Stimulated activated naive CD8-positive, alpha-beta T cell treated with anti-CD3 and anti-CD28 coated beads, Interleukin-15, Interleukin-2, amounts not matched to agents 100 ng/mL and 50 ng/mL, for 24 hours (primary cell): ENCODE data around the gene ZMYM2.
"Not testable (repeated sequence)": the region's sequence is repeated elsewhere in the genome, so short reads cannot be mapped to it uniquely, and the experiment has no call there.

Experiments
- H3K27ac Mint-ChIP-seq: one replicate; pipeline ENCODE4 v1.8.0; 2021; ENCODE audit warnings: mild to moderate bottlenecking, mixed read lengths
- H3K27me3 Mint-ChIP-seq: one replicate; pipeline ENCODE4 v1.8.0; 2021; ENCODE audit warnings: mixed read lengths
- H3K36me3 Mint-ChIP-seq: one replicate; pipeline ENCODE4 v1.8.0; 2021; ENCODE audit warnings: low read depth, mixed read lengths
- H3K4me1 Mint-ChIP-seq: one replicate; pipeline ENCODE4 v1.8.0; 2021; ENCODE audit warnings: low read depth, mixed read lengths
- H3K4me3 Mint-ChIP-seq: one replicate; pipeline ENCODE4 v1.8.0; 2021; ENCODE audit warnings: mild to moderate bottlenecking, mixed read lengths
- H3K9me3 Mint-ChIP-seq: one replicate; pipeline ENCODE4 v1.8.0; 2021; ENCODE audit warnings: mixed read lengths

ZMYM2 gene

DNA sequence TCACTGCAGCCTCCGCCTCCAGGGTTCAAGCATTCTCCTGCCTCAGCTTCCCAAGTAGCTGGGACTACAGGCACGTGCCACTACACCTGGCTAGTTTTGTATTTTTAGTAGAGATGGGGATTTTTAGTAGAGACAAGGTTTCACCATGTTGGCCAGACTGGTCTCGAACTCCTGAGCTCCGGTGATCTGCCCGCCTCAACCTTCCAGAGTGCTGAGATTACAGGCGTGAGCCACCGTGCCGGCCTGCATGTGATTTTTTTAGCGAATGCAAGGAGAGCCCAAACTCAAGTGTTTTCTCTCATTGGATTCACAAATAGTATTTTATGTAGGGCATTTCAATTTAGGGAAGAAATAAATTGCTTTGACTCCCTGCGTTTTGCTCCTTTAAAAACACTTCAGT is 4.4 kb downstream of the ZMYM2 start:
- Mint-ChIP-seq H3K9me3 (no peaks in the 10 kb centered on the region), H3K36me3 (peaks cover 29% of the 10 kb centered on the region), H3K4me1 (peaks cover 59% of the 10 kb centered on the region), H3K27me3 (no peaks in the 10 kb centered on the region), H3K4me3 (no peak overlapping the region), H3K27ac (no peak overlapping the region)

DNA sequence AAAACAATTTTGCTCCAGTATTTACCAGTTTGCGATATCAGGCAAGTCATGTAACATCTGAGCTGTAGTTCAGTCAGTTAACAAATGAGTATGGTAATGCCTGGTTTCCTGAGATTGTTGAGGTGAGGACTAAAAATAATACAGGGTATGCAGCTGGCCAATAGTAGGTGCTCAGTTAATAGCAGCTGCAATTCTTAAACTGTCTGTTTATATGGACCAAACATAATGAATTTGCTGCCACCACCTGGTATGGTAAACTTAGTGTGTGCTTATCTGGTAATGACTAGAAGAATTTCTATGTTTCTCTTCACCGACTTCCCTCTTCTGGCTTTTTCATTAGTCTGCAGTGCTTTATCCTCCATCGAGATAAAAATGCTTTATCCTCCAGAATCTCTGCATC is 9.1 kb downstream of the ZMYM2 start:
- H3K27me3 Mint-ChIP-seq, result no peaks in the 10 kb centered on the region
- H3K27ac Mint-ChIP-seq, result no peak overlapping the region
- H3K36me3 Mint-ChIP-seq, result peaks cover 28% of the 10 kb centered on the region
- H3K4me1 Mint-ChIP-seq, result peaks cover 44% of the 10 kb centered on the region
- H3K4me3 Mint-ChIP-seq, result no peak overlapping the region
- no peaks in the 10 kb centered on the region for H3K9me3 Mint-ChIP-seq

DNA sequence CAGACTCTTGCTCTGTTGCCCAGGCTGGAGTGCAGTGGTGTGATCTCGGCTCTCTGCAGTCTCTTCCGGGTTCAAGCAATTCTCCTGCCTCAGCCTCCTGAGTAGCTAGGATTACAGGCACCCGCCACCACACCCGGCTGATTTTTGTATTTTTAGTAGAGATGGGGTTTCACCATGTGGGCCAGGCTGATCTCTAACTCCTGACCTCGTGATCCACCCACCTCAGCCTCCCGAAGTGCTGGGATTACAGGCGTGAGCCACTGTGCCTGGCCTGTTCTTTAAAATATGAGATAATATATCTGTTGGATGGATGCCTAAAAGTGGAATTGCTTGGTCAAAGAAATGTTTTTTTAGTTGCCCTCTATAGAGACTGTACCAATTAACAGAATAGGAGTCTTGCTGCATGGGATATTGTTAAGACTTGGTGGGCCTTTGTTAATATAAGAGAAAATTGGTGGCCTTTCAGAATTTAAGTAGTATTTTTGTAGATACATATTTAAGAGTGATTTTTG is 16.0 kb downstream of the ZMYM2 start:
- H3K4me3 Mint-ChIP-seq, H3K27me3 Mint-ChIP-seq, H3K27ac Mint-ChIP-seq: not testable (repeated sequence)
- Mint-ChIP-seq H3K36me3 (peaks cover 57% of the 10 kb centered on the region), H3K4me1 (peaks cover 34% of the 10 kb centered on the region), H3K9me3 (peaks cover 10% of the 10 kb centered on the region)

DNA sequence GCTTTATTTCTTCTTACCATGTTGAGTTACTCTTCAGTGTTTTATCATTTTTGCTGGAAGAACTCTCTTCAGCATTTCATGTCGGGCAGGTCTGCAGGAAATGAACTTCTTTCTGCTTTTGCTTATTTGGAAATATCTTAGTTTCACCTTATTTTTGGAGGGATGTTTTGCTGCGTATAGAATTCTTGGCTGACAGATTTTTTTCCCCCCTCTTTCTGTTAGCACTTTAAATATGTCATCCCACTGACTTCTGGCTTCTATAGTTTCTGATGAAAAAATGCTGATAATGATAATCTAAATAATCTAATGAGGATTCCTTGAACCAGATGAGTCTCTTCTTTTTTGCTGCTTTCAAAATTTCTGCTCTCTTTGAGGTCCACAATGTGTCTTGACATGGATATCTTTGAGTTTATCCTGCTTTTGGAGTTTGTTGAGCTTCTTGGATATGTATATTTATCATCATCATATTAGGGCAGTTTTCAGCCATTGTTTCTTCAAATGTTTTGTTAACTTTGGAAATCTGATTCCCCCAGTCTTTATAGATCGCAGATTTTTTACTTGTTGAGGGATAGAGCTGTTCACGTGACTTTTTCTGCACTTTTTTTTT is 20.4 kb downstream of the ZMYM2 start:
- peaks cover 42% of the 10 kb centered on the region for H3K4me1 Mint-ChIP-seq
- H3K36me3 Mint-ChIP-seq, result peaks cover 61% of the 10 kb centered on the region
- H3K27me3 Mint-ChIP-seq, result no peaks in the 10 kb centered on the region
- peaks cover 10% of the 10 kb centered on the region for H3K9me3 Mint-ChIP-seq
- no peak overlapping the region for H3K4me3 Mint-ChIP-seq
- no peak overlapping the region for H3K27ac Mint-ChIP-seq

DNA sequence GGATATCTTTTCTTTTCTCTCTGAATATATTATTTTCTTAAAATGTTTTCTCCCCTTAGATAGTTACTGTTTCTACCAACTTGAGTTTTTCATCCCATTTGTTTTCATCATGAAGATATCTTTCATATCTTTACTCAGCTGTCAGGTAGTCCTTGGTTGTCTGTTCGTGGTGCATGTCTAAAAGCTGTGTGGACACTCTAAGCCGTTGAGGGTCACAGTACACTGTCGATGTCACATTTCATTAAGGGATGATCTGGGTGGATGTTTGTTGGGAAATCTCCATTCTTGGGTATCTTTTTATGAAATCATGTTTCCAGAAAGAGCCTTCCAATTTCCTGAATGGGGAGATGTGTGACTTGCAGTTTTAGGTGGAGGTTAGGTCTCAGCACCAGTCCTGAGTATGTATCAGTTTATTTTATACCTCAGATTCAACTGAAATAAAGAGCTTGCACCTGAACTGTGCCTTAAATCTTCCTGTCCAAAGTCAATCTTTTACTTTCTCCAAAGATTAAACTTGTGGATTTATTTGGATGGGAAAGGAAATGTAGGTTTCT is 23.2 kb downstream of the ZMYM2 start:
- peaks cover 38% of the 10 kb centered on the region for H3K4me1 Mint-ChIP-seq
- H3K27me3 Mint-ChIP-seq, result no peaks in the 10 kb centered on the region
- peaks cover 42% of the 10 kb centered on the region for H3K36me3 Mint-ChIP-seq
- no peak overlapping the region for H3K4me3 Mint-ChIP-seq
- no peak overlapping the region for H3K27ac Mint-ChIP-seq
- peaks cover 10% of the 10 kb centered on the region for H3K9me3 Mint-ChIP-seq

DNA sequence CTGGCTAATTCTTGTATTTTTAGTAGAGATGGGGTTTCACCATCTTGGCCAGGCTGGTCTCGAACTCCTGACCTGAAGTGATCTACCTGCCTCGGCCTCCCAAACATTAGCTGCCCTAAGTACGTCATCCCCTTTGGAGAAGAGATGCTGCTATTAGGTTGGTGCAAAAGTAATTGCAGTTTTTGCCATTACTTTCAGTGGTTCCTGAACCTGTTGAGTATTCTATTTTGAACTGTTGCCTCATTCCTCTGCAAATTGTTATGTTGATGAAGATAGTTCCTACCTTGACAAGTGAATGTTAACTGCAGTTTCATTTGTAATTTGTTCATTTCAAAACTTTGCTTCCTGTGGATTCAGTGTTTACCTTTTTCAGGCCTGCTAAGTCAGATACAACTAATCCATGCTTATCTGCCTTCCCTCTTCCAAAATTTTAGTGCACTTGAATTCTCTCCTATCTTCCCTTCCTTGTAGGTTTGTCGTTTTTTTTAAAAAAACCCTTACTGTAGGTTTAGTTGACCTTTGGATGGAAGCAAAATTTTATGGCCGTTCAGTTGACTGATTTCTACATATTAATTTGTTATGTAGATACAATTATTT is 24.0 kb downstream of the ZMYM2 start:
- H3K27me3 Mint-ChIP-seq, result no peaks in the 10 kb centered on the region
- H3K4me3 Mint-ChIP-seq, result no peak overlapping the region
- no peak overlapping the region for H3K27ac Mint-ChIP-seq
- peaks cover 36% of the 10 kb centered on the region for H3K36me3 Mint-ChIP-seq
- peaks cover 38% of the 10 kb centered on the region for H3K4me1 Mint-ChIP-seq
- H3K9me3 Mint-ChIP-seq, result peaks cover 10% of the 10 kb centered on the region

DNA sequence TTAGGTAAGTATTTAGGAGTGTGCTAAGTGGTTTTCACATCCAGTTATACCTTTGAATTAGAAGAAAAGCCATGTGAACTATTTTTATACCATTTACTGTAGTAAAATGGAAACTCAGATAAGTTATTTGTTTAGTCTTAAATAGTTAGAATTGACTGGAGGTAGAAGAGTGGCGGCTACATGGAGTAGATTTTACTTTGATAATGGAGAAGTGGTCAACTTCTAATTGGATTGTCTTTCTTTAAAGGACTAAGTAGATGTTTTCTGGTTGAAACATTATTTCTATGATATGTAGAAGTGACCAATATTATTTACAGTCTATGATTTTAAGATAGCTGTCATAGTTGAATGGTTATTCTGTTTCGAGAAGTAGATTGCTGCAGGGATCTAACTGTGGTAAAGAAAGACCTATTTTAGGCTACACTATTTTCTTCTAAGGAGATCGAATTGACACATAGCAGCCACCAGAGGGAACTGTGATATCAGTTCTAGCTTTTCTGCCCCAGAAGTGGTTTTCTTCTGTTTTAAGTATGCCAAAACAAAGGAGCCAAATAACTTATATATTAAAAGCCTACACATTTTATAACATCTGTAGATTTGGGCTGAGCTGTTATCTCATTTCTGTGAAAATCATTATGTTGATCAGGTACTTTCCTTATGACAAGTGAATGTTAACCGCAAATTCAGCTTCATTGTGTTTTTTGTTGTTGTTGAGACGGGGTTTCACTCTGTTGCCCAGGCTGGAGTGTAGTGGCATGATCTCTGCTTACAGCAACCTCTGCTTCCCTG is 26.1 kb downstream of the ZMYM2 start:
- Mint-ChIP-seq H3K27ac (no peak overlapping the region), H3K9me3 (no peaks in the 10 kb centered on the region), H3K4me3 (no peak overlapping the region), H3K36me3 (peaks cover 31% of the 10 kb centered on the region), H3K4me1 (peaks cover 35% of the 10 kb centered on the region), H3K27me3 (no peaks in the 10 kb centered on the region)

DNA sequence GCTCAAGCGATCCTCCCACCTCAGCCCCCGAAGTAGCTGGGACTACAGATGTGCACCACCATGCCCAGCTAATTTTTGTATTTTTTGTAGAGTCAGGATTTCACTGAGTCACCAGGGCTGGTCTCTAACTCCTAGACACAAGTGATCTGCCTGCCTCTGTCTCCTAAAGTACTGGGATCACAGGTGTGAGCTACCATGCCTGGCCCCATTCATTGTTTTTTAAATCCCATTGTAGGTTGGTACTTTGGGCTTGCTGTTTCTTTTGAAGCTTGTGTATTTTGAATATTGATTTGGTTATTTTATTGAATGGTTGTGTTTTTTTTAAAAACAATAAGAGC is 26.7 kb downstream of the ZMYM2 start:
- H3K4me3 Mint-ChIP-seq, result no peak overlapping the region
- peaks cover 31% of the 10 kb centered on the region for H3K36me3 Mint-ChIP-seq
- H3K9me3 Mint-ChIP-seq, result no peaks in the 10 kb centered on the region
- peaks cover 39% of the 10 kb centered on the region for H3K4me1 Mint-ChIP-seq
- H3K27me3 Mint-ChIP-seq, result no peaks in the 10 kb centered on the region
- no peak overlapping the region for H3K27ac Mint-ChIP-seq

DNA sequence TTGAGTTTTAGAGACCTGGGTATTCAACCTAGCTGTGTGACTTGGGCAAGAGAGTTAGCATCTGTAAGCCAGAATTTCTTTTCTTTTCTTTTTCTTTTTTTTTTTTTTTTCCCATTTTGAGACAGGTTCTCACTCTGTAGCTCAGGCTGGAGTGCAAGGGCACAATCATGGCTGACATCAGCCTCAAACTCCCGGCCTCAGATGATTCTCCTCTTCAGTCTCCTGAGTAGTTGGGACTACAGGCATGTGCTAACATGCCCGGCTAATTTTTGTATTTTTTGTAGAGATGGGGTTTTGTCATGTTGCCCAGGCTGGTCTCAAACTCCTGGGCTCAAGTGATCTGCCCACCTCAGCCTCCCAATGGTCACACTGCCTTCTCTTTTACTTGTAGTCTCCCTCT is 33.0 kb downstream of the ZMYM2 start:
- Mint-ChIP-seq H3K4me3 (no peak overlapping the region), H3K27ac (no peak overlapping the region), H3K36me3 (peaks cover 45% of the 10 kb centered on the region), H3K27me3 (no peaks in the 10 kb centered on the region), H3K4me1 (peaks cover 36% of the 10 kb centered on the region), H3K9me3 (no peaks in the 10 kb centered on the region)

DNA sequence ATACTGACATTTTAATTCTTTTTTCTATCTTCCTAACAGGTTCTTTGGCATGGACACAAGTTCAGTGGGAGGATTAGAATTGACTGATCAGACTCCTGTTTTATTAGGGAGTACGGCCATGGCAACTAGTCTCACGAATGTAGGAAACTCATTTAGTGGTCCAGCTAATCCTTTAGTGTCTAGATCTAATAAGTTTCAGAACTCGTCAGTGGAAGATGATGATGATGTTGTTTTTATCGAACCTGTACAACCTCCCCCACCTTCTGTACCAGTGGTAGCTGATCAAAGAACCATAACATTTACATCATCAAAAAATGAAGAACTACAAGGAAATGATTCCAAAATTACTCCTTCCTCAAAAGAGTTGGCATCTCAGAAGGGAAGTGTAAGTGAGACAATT is 34.5 kb downstream of the ZMYM2 start:
- Mint-ChIP-seq H3K36me3 (peaks cover 57% of the 10 kb centered on the region), H3K9me3 (no peaks in the 10 kb centered on the region), H3K4me3 (no peak overlapping the region), H3K4me1 (peaks cover 40% of the 10 kb centered on the region), H3K27ac (no peak overlapping the region), H3K27me3 (no peaks in the 10 kb centered on the region)

DNA sequence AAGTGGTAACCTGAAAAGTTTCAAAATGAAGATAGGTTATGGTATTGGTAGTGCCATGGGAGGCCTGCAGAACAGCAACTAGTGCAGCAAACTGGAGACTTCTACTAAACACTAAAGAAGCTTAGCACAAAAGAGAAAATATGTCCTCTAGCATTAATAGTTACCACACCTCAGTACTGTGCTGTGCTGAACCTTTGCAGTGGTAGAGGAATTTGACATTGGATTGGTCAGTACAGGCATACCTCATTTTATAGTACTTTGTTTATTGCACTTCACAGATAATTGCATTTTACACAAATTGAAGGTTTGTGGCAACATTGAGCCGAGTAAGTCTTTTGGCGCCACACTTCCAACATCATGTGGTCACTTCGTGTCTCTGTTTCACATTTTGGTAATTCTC is 40.4 kb downstream of the ZMYM2 start:
- Mint-ChIP-seq H3K4me1 (peaks cover 37% of the 10 kb centered on the region), H3K27me3 (no peaks in the 10 kb centered on the region), H3K4me3 (no peak overlapping the region), H3K36me3 (peaks cover 57% of the 10 kb centered on the region), H3K9me3 (no peaks in the 10 kb centered on the region), H3K27ac (no peak overlapping the region)

DNA sequence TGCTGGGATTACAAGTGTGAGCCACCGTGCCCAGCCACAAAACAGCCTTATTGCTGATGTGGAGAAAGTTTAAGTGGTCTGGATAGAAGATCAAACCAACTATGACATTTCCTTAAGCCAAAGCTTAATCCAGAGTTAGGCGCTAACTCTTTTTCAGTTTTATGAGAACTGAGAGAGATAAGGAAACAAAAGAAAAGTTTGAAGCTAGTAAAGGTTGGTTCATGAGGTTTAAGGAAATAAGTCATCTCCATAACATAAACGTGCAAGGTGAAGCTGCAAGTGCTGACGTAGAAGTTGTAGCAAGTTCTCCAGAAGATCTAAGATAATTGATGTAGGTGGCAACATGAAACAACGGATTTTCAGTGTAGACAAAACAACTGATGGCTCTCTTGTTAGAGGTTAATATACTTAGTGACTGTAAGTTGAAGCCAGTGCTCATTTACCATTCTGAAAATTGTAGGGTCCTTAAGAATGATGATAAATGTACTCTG is 41.6 kb downstream of the ZMYM2 start:
- peaks cover 37% of the 10 kb centered on the region for H3K4me1 Mint-ChIP-seq
- no peak overlapping the region for H3K27ac Mint-ChIP-seq

DNA sequence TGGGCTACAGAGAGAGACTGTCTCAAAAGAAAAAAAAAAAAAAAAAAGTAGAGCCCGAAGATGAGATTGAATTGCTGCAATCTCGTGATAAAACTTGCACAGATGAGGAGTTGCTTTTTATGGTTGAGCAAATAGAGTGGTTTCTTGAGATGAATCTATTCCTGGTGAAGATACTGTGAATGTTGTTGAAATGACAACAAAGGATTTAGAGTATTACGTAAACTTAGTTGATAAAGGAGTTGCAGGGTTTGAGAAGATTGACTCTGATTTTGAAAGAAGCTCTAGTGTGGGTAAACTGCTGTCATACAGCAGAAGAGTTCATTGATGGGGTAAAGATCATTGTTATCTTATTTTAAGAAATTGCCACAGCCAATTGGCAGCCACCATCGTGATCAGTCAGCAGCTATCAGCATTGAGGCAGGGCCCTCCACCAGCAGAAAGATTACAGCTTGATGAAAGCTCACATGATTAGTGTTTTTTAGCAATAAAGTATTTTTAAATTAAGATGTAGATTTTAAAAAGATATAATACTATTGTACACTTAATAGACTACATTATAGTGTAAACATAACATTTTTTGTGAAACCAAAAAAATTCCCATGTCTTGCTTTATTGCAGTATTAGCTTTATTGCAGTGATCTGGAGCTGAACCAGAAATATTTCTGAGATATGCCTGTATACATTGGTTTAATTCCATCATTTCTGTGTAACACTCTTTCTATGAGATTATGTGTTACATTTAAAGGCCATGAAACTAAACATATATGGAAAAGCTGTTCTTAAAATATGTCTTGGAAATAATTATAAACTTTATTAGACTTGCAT is 43.1 kb downstream of the ZMYM2 start:
- H3K4me1 Mint-ChIP-seq, result peaks cover 29% of the 10 kb centered on the region
- no peak overlapping the region for H3K4me3 Mint-ChIP-seq
- H3K36me3 Mint-ChIP-seq, result peaks cover 53% of the 10 kb centered on the region
- no peak overlapping the region for H3K27ac Mint-ChIP-seq
- no peaks in the 10 kb centered on the region for H3K9me3 Mint-ChIP-seq
- H3K27me3 Mint-ChIP-seq, result no peaks in the 10 kb centered on the region

More for the DNA sequence above, 41.6 kb downstream of the ZMYM2 start:
- H3K36me3 Mint-ChIP-seq, result peaks cover 57% of the 10 kb centered on the region
- no peaks in the 10 kb centered on the region for H3K27me3 Mint-ChIP-seq
- no peaks in the 10 kb centered on the region for H3K9me3 Mint-ChIP-seq
- H3K4me3 Mint-ChIP-seq, result no peak overlapping the region

DNA sequence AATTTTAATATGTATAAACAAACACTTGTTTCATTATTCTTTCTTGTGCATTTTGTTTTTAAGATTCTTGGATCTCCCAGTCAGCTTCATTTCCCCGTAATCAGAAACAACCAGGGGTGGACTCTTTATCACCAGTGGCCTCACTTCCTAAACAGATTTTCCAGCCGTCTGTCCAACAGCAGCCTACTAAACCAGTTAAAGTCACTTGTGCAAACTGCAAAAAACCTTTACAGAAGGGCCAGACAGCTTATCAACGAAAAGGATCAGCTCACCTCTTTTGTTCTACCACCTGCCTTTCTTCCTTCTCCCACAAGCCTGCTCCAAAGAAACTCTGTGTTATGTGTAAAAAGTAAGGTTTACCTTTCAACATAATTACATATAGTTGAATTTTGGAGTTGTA is 44.3 kb downstream of the ZMYM2 start:
- H3K9me3 Mint-ChIP-seq, result no peaks in the 10 kb centered on the region
- no peaks in the 10 kb centered on the region for H3K27me3 Mint-ChIP-seq
- H3K4me3 Mint-ChIP-seq, result no peak overlapping the region
- H3K27ac Mint-ChIP-seq, result no peak overlapping the region
- H3K36me3 Mint-ChIP-seq, result peaks cover 53% of the 10 kb centered on the region
- H3K4me1 Mint-ChIP-seq, result peaks cover 27% of the 10 kb centered on the region
